Activated CD8-positive, alpha-beta memory T cell treated with anti-CD3 and anti-CD28 coated beads for 48 hours (primary cell): ENCODE data around the gene NHEJ1.
A peak's percentile ranks its signal among the peaks of the same experiment; 100 is the strongest.

Experiments
- DNase-seq, 3 experiments: peaks; one replicate each; pipeline ENCODE4 v3.0.0-alpha.2; 2020; ENCODE audit warnings: low read depth in 2 of 3, low spot score in 2 of 3

NHEJ1 gene

GRCh38 chr2:219124381-219125110 lies 36.1 kb downstream of the NHEJ1 start:
- DNase-seq: no peak

- DNase-seq: no peak
Observed at GRCh38 chr2:219123356-219124135, 37.1 kb downstream of the NHEJ1 start.

- DNase-seq: no peak
Observed at GRCh38 chr2:219122202-219122980, 38.2 kb downstream of the NHEJ1 start.

GRCh38 chr2:219120082-219120481 lies 40.5 kb downstream of the NHEJ1 start:
- no peak for DNase-seq

- peak in 2 of 3 experiments; percentile 37 to 38 for DNase-seq
Observed at GRCh38 chr2:219119422-219120043, 41.1 kb downstream of the NHEJ1 start.

- no peak for DNase-seq
Observed at GRCh38 chr2:219118504-219118903, 42.1 kb downstream of the NHEJ1 start.

GRCh38 chr2:219116776-219117646 lies 43.6 kb downstream of the NHEJ1 start:
- DNase-seq: no peak

GRCh38 chr2:219112651-219113338 lies 47.8 kb downstream of the NHEJ1 start:
- no peak for DNase-seq

GRCh38 chr2:219112062-219112406 lies 48.6 kb downstream of the NHEJ1 start:
- DNase-seq: no peak

GRCh38 chr2:219111375-219112061 lies 49.1 kb downstream of the NHEJ1 start:
- no peak for DNase-seq

- DNase-seq: peak in 2 of 3 experiments; percentile 10 to 27
Observed at GRCh38 chr2:219109471-219109870, 51.1 kb downstream of the NHEJ1 start.

GRCh38 chr2:219107758-219108157 lies 52.9 kb downstream of the NHEJ1 start:
- no peak for DNase-seq

GRCh38 chr2:219106251-219106650 lies 54.4 kb downstream of the NHEJ1 start:
- no peak for DNase-seq

- no peak for DNase-seq
Observed at GRCh38 chr2:219104107-219105035, 56.2 kb downstream of the NHEJ1 start.

GRCh38 chr2:219099329-219099728 lies 61.3 kb downstream of the NHEJ1 start:
- no peak for DNase-seq

GRCh38 chr2:219095406-219095935 lies 65.1 kb downstream of the NHEJ1 start:
- no peak for DNase-seq

- no peak for DNase-seq
Observed at GRCh38 chr2:219094171-219094570, 66.4 kb downstream of the NHEJ1 start.
